GM18858 (cell line): Measurements from ENCODE around the gene CAMK2A.

Experiments
- ATAC-seq: cut with Tn5 transposase; IDR thresholded peaks from one replicate; pipeline ENCODE4 v1.9.1; 2021; ENCODE audit not compliant: unreplicated experiment

CAMK2A gene

DNA sequence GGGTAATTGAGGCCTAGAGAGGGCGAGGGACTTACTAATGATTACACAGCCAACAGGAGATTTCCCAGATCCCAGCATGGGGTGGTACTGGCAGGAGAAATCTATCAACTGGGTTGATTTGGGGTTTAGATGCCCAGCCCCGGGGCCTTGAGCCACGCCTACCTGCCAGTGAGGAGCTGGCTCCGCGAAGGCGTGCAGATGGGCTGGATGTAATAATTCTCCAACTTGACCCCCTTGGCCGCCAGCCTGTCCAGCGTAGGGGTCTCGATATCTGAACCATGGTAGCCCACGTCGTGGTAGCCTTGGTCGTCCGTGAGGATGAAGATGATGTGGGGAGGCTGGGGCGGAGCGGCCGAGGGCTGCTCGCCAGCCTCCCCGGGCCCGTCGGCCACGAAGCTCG, 12.3 kb upstream of the CAMK2A start:
- no peak for ATAC-seq

DNA sequence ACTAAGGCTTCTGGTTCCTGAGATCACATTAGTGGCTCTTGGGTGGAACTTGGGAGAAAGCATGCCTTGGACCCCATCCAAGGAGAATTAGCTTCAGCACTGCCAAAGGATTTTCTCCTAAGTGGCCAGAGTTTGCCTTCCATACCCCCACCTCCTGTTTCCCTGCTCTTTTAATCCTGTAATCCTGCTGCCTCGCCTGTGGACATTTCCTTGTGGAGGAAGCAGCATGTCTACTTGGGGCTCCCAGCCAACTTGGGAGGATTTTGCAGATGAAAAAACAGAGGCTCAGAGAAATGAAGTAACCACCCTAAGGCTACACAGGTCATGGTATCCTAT, 11.6 kb upstream of the CAMK2A start:
- ATAC-seq, result no peak

- no peak for ATAC-seq
These were observed 11.1 kb upstream of the CAMK2A start for GRCh38 chr5:150300496-150301169.

GRCh38 chr5:150299571-150300327, 10.2 kb upstream of the CAMK2A start:
- no peak for ATAC-seq

- ATAC-seq, result no peak
These were observed 9.3 kb upstream of the CAMK2A start for GRCh38 chr5:150298701-150299451.

- ATAC-seq, result no peak
These were observed 8.5 kb upstream of the CAMK2A start for GRCh38 chr5:150297934-150298595.

- no peak for ATAC-seq
These were observed 7.8 kb upstream of the CAMK2A start for GRCh38 chr5:150297236-150297890.

GRCh38 chr5:150296496-150296895, 6.9 kb upstream of the CAMK2A start:
- no peak for ATAC-seq

DNA sequence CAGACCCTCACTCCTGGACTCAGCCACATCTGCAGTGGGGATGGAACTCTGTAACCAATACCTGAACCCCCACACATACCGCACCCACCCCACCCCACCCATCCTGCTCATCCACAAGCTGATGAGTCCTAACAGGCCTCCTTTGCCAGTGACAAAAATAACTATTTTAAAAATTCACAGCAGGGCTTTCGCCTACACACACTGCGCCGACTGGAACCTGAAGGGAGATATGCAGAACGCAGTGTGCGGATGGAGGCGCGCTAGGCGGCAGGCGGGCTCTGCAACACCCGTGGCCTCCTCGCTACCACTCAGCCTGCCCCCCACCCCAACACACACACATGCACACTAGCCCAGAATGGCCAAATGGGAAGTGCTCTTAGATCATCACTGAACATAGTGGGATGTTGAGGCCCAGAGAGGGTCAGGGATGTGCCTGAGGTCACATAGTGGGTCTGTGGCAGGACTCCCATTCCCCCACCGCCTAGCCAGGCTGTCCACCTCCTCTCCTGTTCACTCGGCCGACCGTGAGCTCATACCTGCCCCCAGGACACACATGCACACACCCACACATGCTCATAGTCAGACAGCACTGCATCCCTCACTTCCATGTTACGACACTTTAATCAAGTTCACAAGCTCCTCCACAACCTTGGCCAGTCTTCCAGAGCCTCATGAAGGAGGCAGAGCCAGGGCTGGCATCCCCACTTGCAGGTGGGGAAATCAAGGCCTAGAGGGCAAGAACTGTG, 6.3 kb upstream of the CAMK2A start:
- ATAC-seq, result no peak

GRCh38 chr5:150295172-150295634, 5.6 kb upstream of the CAMK2A start:
- no peak for ATAC-seq

DNA sequence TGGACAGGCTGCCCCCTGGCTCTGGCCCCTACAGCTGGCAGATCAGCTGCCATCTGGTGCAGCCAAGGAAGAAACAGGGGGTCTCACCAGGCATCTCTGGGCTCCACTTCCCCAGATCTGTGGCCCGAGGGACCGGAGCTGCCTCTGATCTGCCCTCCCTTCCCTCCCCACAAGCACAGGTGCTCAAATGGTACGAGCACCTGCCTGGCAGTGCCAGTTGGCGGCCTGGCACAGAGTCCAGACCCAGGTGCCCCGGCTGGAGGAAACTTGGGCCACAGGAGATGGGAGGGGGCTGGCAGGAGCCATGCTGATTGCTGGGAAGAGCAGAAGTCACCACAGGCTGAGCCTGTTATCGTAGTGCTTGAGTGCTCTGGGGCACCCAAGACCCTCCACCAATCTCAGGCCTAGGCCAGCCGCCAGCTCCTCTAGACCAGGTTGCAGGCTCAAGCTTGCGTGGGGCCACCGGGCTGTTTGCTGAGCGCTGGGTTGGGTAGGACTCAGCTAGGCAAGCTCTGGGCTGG, 5.0 kb upstream of the CAMK2A start:
- ATAC-seq, result no peak

DNA sequence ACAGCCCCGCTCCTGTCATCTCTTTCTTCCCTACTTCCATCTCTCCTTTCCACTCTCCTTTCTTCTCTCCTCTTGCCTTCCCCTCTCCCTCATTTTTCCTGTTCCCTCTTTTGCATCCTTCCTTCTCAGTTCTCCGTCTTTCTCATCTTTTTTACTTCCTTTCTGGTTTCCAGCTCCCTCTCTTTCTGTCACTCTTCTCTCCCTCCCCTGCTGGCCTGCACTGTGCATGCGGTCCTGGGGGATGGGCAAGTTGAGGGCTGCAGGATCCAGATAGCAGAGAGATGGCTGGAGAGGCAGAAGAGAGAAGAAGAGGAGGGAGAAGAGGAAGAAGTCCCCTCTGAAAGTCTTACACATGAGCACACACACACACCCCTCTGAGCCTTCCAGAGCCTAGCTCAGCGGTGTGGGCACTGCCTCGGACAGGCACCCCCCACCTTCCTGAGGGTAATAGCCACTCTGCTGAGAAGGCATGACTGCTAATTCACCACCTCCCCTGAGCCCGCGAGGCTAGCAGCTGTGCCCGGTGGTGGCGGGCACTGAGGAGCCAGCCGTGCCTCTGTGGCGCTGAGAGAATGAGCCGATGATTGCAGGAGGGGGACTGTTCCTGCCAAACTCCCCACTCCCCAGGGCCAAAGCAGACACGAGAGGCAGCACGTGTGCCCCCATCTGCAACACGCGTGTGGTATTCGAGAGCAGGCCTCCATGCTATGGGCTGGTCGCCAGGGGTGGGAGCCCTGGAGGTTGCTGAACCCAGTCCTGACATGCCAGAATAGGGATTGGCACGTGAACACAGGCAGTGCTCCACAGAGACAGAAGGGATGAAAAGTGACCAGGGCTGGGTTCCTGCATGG, 3.7 kb upstream of the CAMK2A start:
- ATAC-seq, result no peak

GRCh38 chr5:150291388-150292385, 2.1 kb upstream of the CAMK2A start:
- no peak for ATAC-seq

- no peak for ATAC-seq
These were observed 782 bp downstream of the CAMK2A start for GRCh38 chr5:150288791-150289190.

GRCh38 chr5:150288361-150288760, 1.2 kb downstream of the CAMK2A start:
- ATAC-seq, result no peak

DNA sequence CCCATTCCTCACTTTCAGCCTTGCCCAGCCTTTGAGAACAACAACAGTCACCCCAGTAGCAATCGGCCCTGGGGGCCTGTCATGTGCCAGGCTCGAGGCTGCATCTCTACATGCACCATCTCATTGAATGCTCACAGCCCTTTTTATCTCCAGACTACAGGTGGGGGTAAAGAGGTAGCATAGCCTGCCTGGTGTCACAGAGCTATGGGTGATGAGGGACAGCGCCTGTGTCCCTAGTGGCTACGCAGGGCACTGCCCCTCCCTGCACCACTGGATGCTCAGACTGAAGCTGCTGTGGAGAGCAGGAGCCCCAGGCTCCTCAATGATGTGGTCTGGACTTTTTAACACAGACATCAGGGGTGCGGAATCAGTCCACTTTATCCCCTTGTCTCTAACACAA, 2.8 kb downstream of the CAMK2A start:
- ATAC-seq, result no peak

GRCh38 chr5:150285114-150285513, 4.5 kb downstream of the CAMK2A start:
- ATAC-seq, result no peak

GRCh38 chr5:150284311-150284710, 5.3 kb downstream of the CAMK2A start:
- no peak for ATAC-seq
